HG03439 (cell line): ENCODE results near the gene ACSF3.

ENCODE experiments used
- ATAC-seq: cut with Tn5 transposase; IDR thresholded peaks from one replicate; pipeline ENCODE4 v1.9.1; 2021; ENCODE audit warnings: mild to moderate bottlenecking, moderate library complexity; ENCODE audit not compliant: unreplicated experiment

Gene ACSF3

DNA sequence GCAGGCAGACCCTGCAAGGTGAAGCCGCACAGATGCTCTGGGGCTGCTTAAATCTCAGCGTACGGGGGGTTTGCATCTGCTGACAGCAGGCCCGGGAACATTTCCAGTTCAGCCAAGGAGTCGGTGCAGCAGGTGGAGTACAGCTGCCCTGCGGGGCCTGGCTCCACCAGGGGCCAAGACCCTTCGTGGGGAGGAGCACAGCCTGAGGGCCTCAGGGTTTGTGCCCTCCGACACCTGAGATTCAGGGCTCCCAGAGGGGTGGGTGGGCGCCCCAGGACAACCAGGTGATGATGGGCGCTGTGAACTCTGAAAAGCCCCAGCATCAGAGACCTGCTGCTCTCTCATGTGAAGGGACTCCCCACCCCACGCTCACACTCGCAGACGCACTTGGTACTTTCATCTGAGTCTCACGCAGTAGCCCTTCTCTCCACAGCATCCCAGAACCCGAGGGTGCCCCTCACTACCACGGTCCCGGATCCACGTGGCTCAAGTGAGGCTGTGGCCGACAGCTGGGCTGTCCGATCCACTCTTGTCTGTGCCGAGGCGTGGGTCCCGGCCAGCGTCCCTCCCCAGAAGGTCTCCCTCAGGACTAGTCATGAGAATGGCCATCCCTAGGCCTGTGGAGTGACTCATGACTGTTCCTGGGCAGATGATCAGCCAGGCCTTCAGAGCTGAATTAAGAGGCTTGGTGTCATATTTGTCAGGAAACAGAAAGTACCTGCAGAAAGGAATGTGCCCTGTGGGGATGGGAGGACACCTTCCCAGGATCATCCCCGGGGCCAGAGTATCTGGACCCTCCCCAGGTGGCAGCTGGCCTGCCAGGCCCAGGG lies 29.6 kb downstream of the ACSF3 start:
- ATAC-seq, result no peak

DNA sequence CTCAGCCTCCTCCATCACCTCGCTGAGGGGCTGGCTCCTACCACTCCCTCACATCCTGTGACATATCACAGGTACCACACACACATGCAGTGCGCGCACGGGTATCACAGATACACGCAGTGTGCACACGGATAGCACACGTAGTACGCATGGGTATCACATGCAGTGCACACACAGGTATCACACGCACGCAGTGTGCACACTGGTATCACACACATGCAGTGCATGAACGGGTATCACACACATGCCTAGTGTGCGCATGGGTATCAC lies 30.1 kb downstream of the ACSF3 start:
- ATAC-seq, result no peak

DNA sequence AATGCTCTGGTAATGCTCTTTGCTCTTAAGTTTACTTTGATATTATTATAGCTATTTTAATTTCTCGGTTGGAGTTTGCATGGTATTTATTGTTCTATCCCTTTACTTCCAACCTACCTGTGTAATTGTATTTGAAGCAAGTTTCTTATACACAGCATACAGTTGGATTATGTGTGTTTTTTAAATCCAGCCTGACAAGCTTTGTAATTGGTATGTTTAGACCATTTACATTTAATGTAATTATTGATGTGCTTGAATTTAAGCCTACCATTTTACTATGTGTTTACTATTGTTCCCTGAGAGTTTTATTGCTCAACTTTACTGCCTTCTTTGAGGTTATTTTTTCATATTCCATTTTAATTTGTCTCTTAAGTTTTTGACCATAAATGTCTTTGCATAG lies 35.7 kb downstream of the ACSF3 start:
- ATAC-seq, result no peak

GRCh38 chr16:89130448-89130847 lies 36.8 kb downstream of the ACSF3 start:
- no peak for ATAC-seq

GRCh38 chr16:89131783-89132182 lies 38.1 kb downstream of the ACSF3 start:
- no peak for ATAC-seq

- ATAC-seq, result no peak
Observed at GRCh38 chr16:89132194-89133005, 38.7 kb downstream of the ACSF3 start.

DNA sequence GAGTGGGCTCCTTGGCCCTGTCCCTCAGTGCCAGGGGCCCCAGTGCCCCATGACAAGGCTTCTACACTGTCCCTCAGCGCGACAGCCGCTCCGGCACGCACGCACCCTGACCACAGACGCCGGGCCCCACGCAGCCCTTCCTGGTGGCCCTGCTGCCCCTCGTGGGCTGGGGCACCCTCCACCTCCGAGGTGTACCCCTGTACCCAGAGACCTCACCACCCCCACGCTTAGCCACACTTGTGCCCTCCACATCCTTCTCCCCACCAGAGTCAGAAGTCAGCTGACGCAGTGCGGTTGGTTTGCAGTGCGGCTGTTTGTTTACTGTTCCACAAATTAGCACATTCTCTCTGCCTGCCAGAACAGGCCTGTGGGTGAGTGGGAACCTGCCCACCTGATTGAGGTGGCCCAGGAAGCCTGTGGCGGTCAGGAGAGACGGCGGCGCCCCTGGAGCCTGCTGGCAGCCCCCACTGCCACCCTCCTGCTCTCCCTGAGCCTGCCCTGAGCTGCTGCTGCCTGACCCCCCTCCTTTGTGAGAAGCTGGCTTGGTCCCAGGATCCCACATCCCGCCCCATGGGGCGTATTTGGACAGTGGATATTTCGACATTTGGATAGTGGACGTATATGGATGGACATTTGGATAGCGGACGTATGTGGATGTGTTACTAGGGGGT lies 39.9 kb downstream of the ACSF3 start:
- ATAC-seq, result no peak

DNA sequence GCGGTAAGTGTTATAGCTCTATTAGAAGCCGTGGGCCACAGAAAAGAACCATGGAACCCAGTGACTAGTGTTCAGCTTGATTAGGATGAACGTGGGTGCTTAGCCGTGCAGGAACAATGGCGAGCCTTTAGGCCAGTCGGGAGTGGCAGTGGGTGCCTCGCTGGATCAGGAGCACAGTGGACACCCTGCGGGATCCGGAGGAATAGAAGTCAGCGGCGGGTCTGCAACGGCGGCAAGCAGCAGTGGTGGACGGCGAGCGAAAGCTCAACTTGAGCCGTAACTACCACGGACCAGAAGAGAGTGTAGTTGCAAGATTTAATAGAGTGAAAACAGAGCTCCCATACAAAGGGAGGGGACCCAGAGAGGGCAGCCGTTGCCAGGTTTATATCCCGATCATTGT lies 40.6 kb downstream of the ACSF3 start:
- no peak for ATAC-seq

- ATAC-seq, result no peak
Observed at GRCh38 chr16:89135166-89135565, 41.5 kb downstream of the ACSF3 start.

GRCh38 chr16:89135971-89136765 lies 42.5 kb downstream of the ACSF3 start:
- no peak for ATAC-seq

- no peak for ATAC-seq
Observed at GRCh38 chr16:89136931-89137330, 43.3 kb downstream of the ACSF3 start.

GRCh38 chr16:89137666-89138512 lies 44.2 kb downstream of the ACSF3 start:
- no peak for ATAC-seq

- ATAC-seq, result no peak
Observed at GRCh38 chr16:89138513-89138795, 44.8 kb downstream of the ACSF3 start.

DNA sequence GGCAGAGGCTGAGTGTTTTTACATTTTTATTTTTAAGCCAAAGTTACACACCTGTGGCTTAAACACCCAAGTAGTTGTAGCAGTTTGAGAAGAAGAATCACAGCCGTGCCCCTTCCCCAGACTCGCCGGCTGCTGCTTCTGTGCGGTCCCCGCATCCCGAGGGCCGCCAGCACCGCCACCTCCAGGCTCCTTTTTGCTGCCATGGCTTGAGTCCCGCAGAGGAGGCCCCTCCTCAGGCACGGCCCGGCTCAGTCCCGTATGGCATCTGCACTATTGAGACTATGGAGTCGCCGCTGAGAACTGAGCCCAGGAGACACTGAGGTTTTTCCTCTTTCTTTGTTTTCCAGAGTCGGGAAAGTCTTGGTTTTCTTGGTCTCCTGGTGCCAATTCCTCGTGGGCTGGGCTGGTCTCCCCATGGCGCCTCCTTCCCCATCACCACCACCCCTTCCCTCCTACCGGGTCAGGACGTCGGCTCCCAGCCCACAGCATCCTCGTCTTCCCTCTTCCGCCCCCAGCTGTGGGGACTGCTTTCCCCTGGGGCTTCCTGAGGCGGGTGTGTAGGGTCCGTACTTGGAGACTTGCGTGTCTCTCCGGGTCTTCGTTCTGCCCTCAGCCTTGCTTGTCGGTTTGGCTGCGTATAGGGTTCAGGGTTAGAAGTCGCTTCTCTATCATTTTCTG lies 45.3 kb downstream of the ACSF3 start:
- ATAC-seq, result no peak

GRCh38 chr16:89139907-89140361 lies 46.3 kb downstream of the ACSF3 start:
- no peak for ATAC-seq

GRCh38 chr16:89140401-89140800 lies 46.7 kb downstream of the ACSF3 start:
- ATAC-seq, result no peak

DNA sequence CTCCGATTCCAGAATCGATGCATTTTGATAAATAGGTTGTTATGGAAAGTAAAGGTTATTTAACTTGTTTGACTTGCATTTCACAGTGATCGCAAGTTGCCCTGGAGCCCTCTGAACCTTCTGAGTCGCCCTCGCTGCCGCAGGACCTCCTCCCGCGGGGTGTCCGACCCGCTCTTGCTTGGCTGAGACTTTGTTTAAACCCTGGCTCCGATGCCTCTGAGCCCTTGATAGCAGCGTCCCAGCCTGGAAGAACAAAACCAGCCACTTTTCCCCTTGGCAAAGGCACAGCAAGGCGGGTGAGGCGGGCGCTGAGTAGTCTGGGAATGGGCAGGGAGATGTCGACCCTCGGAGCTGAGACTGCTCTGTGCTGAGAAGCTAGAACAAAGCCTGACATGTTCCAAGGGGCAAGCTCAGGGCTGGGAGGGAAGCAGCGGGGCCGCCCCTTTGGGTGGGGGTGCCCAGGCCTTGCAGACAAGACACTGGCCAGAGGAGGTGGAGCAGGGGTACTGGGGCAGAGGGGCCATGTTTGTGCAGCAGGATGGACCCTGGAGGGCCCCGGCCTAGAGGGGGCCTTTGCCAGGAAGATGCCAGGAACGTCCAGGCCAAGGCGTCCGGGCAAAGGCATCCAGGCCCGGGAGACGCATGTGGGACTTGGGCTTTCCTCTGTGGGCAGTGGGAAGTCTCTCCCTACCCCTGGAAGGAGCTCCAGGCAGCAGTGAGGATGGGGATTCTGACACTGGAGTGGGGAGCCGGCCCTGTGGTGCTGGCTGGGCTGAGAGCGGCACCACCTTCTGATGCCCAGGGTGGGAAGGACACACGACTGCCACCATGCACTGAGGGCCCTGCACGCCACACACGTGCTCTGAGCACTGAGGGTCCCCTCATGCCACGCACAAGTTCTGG lies 47.6 kb downstream of the ACSF3 start:
- no peak for ATAC-seq

DNA sequence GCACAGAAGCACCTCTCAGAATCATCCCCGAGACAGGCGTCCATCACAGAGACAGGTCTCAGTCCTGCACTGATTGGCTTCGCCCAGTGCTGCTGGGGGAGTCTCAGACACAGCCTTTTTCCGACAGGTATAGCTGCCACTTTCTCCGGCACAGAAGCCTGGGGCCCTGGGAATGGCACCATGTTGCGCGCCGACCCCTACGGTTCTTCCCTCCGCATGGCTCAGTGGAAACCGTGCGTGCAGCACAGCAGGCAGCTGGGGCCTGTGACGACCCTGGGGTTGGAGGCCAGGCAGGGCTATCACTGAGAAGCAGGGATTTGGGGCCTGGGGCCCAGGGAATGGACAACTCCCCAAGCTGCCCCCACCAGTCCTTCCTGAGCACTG lies 48.2 kb downstream of the ACSF3 start:
- ATAC-seq, result no peak
